22Rv1 (cell line): ENCODE data around the gene TRAPPC10.

ENCODE experiments used
- CTCF ChIP-seq: fragments of 450-650 bp; IDR thresholded peaks from 2 replicates; pipeline ENCODE4 v1.5.1; 2017; ENCODE audit warnings: mild to moderate bottlenecking
- ZFX ChIP-seq: fragments of 450-650 bp; IDR thresholded peaks from 2 replicates; pipeline ENCODE4 v1.6.1; 2017; ENCODE audit warnings: antibody characterized with exemption, borderline replicate concordance

- TF ChIP-seq CTCF, result no peak
- TF ChIP-seq ZFX, result no peak
Observed at GRCh38 chr21:44057055-44057454, 44.9 kb downstream of the TRAPPC10 start.
